WTC11 (cell line): Measurements from ENCODE around the gene SNX22. TPM values are rescaled to one million over a fixed set of nuclear protein-coding genes. Genes with fewer than 3 reads are reported as not detected.
"Not testable (repeated sequence)": the region's sequence is repeated elsewhere in the genome, so short reads cannot be mapped to it uniquely, and the experiment has no call there.

Source experiments
- ATAC-seq: fragments of 200-7000 bp; cut with Tn5 transposase; 2 replicates; pipeline ENCODE4 v1.10.0; 2021; ENCODE audit warnings: mild to moderate bottlenecking, moderate library complexity
- CTCF ChIA-PET: fragments of 300-600 bp; sonication (Branson Sonifier 250); formaldehyde crosslinking; loops from one replicate; lab custom pipeline; 2021; ENCODE audit warnings: antibody characterized with exemption; lab: Charles Lee
- POLR2A ChIA-PET: fragments of 350-600 bp; sonication (Branson Sonifier 250); formaldehyde crosslinking; loops from one replicate; lab custom pipeline; 2021; ENCODE audit warnings: antibody characterized with exemption; lab: Charles Lee
- DNase-seq: peaks from one replicate; pipeline ENCODE4 v3.0.0; 2021; ENCODE audit warnings: low spot score
- H3K27ac Mint-ChIP-seq: 2 replicates; pipeline ENCODE4 v1.8.0; 2021; ENCODE audit warnings: mixed read lengths
- H3K27me3 Mint-ChIP-seq: 2 replicates; pipeline ENCODE4 v1.8.0; 2021; ENCODE audit warnings: low read depth, mild to moderate bottlenecking, moderate library complexity, mixed read lengths
- H3K36me3 Mint-ChIP-seq: 2 replicates; pipeline ENCODE4 v1.8.0; 2021; ENCODE audit warnings: mixed read lengths
- H3K4me1 Mint-ChIP-seq: 2 replicates; pipeline ENCODE4 v1.8.0; 2022; ENCODE audit warnings: mixed read lengths
- H3K4me3 Mint-ChIP-seq: 2 replicates; pipeline ENCODE4 v1.8.0; 2021; ENCODE audit warnings: mild to moderate bottlenecking, moderate library complexity, mixed read lengths
- H3K9me3 Mint-ChIP-seq: 2 replicates; pipeline ENCODE4 v1.8.0; 2021; ENCODE audit warnings: mixed read lengths
- ESRRA ChIP-seq: sonication (generic); formaldehyde crosslinking; IDR thresholded peaks from 2 replicates; pipeline ENCODE4 v1.8.1; 2022; ENCODE audit warnings: mild to moderate bottlenecking, missing genetic modification reagents, borderline replicate concordance
- GRHL2 ChIP-seq: fragments of 250-450 bp; sonication (Bioruptor Pico); IDR thresholded peaks from 2 replicates; pipeline ENCODE4 v1.8.0; 2022; ENCODE audit warnings: mild to moderate bottlenecking, moderate library complexity; ENCODE audit not compliant: insufficient replicate concordance, severe bottlenecking
- JAZF1 ChIP-seq: fragments of 250-450 bp; sonication (Bioruptor Pico); IDR thresholded peaks from 2 replicates; pipeline ENCODE4 v1.9.0; 2021; ENCODE audit warnings: moderate library complexity, mild to moderate bottlenecking, inconsistent platforms
- NR2C2 ChIP-seq: sonication (generic); formaldehyde crosslinking; IDR thresholded peaks from 2 replicates; pipeline ENCODE4 v1.8.0; 2022; ENCODE audit warnings: mild to moderate bottlenecking, missing genetic modification reagents
- SOX15 ChIP-seq: fragments of 250-450 bp; sonication (Bioruptor Pico); IDR thresholded peaks from 2 replicates; pipeline ENCODE4 v1.9.0; 2021; ENCODE audit warnings: mild to moderate bottlenecking
- TCF7 ChIP-seq: sonication (generic); formaldehyde crosslinking; IDR thresholded peaks from 2 replicates; pipeline ENCODE4 v1.8.0; 2022; ENCODE audit warnings: mild to moderate bottlenecking, low read depth, missing genetic modification reagents, moderate library complexity
- total RNA-seq: library from RNA; stranded (reverse); gene quantifications from 3 replicates; pipeline ENCODE4 v1.2.3, GENCODE V29; 2021
- TF ChIP-seq, protein P1 (sequence below): fragments of 250-450 bp; sonication (Bioruptor Pico); IDR thresholded peaks from 2 replicates; pipeline ENCODE4 v1.9.0; 2021; ENCODE audit warnings: mild to moderate bottlenecking
- TF ChIP-seq, protein P2 (sequence below): sonication (generic); formaldehyde crosslinking; IDR thresholded peaks from 2 replicates; pipeline ENCODE4 v1.8.1; 2023; ENCODE audit warnings: mild to moderate bottlenecking, missing genetic modification reagents, moderate library complexity
- TF ChIP-seq, protein P3 (sequence below): sonication (generic); formaldehyde crosslinking; IDR thresholded peaks from 2 replicates; pipeline ENCODE4 v1.8.1; 2023; ENCODE audit warnings: mild to moderate bottlenecking, missing genetic modification reagents, moderate library complexity
- TF ChIP-seq, protein P4 (sequence below): sonication (generic); formaldehyde crosslinking; IDR thresholded peaks from 2 replicates; pipeline ENCODE4 v1.8.1; 2022; ENCODE audit warnings: missing genetic modification reagents, borderline replicate concordance
- TF ChIP-seq, protein P5 (sequence below): sonication (generic); formaldehyde crosslinking; IDR thresholded peaks from 2 replicates; pipeline ENCODE4 v1.8.0; 2023; ENCODE audit warnings: missing genetic modification reagents

SNX22 gene
- total RNA-seq, 1 experiment from 2014 or later, result 5.9 TPM

DNA sequence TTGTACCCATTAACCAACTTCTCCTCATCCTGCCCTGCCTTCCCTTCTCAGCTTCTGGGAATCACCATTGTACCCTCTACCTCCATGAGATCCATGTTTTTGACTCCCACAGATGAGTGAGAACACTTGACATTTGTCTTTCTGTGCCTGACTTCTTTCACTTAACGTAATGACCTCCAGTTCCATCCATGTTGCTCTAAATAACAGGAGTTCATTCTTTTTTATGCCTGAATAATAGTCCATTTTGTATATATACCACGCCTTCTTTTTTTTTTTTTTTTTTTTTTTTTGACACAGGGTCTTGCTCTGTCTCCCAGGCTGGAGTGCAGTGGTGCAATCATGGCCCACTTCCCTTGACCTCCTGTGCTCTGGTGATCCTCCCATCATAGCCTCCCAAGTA, 49.0 kb upstream of the SNX22 start (continued):
- TF ChIP-seq, protein P1, sequence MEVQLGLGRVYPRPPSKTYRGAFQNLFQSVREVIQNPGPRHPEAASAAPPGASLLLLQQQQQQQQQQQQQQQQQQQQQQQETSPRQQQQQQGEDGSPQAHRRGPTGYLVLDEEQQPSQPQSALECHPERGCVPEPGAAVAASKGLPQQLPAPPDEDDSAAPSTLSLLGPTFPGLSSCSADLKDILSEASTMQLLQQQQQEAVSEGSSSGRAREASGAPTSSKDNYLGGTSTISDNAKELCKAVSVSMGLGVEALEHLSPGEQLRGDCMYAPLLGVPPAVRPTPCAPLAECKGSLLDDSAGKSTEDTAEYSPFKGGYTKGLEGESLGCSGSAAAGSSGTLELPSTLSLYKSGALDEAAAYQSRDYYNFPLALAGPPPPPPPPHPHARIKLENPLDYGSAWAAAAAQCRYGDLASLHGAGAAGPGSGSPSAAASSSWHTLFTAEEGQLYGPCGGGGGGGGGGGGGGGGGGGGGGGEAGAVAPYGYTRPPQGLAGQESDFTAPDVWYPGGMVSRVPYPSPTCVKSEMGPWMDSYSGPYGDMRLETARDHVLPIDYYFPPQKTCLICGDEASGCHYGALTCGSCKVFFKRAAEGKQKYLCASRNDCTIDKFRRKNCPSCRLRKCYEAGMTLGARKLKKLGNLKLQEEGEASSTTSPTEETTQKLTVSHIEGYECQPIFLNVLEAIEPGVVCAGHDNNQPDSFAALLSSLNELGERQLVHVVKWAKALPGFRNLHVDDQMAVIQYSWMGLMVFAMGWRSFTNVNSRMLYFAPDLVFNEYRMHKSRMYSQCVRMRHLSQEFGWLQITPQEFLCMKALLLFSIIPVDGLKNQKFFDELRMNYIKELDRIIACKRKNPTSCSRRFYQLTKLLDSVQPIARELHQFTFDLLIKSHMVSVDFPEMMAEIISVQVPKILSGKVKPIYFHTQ, result no peak
- TF ChIP-seq ESRRA (CRISPR knock-in tag) (no peak), NR2C2 (CRISPR knock-in tag) (no peak), JAZF1 (CRISPR knock-in tag) (no peak), TCF7 (no peak)
- TF ChIP-seq, protein P2, sequence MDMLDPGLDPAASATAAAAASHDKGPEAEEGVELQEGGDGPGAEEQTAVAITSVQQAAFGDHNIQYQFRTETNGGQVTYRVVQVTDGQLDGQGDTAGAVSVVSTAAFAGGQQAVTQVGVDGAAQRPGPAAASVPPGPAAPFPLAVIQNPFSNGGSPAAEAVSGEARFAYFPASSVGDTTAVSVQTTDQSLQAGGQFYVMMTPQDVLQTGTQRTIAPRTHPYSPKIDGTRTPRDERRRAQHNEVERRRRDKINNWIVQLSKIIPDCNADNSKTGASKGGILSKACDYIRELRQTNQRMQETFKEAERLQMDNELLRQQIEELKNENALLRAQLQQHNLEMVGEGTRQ (CRISPR knock-in tag), result no peak
- TF ChIP-seq, protein P3, sequence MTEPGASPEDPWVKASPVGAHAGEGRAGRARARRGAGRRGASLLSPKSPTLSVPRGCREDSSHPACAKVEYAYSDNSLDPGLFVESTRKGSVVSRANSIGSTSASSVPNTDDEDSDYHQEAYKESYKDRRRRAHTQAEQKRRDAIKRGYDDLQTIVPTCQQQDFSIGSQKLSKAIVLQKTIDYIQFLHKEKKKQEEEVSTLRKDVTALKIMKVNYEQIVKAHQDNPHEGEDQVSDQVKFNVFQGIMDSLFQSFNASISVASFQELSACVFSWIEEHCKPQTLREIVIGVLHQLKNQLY, result no peak

DNA sequence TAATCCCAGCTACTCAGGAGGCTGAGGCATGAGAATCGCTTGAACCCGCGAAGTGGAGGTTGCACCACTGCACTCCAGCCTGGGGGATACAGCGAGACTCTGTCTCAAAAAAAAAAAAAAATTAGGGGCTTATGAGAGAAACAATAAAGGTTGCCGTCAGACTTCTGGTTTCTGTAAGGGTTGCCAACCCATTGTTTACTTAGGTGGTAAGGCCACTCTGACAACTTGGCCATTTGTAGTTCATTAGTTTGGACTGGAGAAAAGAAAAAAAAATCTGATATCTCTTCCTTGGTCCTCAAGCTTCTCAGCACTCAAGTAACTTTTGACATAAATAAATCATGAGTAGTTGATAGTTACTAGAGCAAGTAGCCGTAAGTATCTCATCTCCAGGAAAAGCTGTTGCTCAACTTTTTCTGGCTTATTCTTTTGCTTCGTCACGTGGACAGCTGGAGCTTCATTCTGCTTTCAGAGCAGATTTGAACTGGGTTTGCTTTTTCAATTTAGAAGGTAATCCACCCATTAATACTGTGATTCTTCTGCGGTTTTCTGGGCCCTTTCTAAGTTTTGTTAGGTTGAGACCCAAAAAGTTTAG, 46.3 kb upstream of the SNX22 start:
- no peaks in the 10 kb centered on the region for H3K4me1 Mint-ChIP-seq
- H3K9me3 Mint-ChIP-seq, result peaks cover 3% of the 10 kb centered on the region; the same call in 1 of the 2 replicates
- H3K27me3 Mint-ChIP-seq, result no peaks in the 10 kb centered on the region
- no peak overlapping the region for H3K4me3 Mint-ChIP-seq
- CTCF ChIA-PET, result no interaction called here
- H3K36me3 Mint-ChIP-seq, result peaks cover 2% of the 10 kb centered on the region; the same call in 1 of the 2 replicates
- DNase-seq (no peak), ATAC-seq (no peak)
- TF ChIP-seq SOX15 (CRISPR knock-in tag), result no peak
- TF ChIP-seq NR2C2 (CRISPR knock-in tag), result no peak
- POLR2A ChIA-PET, result interaction anchor here (0.7 kb wide), 1 partner anchor 467 kb away, joined by 5 read pairs; no protein-coding TSS in a partner anchor
- no peak overlapping the region for H3K27ac Mint-ChIP-seq

DNA sequence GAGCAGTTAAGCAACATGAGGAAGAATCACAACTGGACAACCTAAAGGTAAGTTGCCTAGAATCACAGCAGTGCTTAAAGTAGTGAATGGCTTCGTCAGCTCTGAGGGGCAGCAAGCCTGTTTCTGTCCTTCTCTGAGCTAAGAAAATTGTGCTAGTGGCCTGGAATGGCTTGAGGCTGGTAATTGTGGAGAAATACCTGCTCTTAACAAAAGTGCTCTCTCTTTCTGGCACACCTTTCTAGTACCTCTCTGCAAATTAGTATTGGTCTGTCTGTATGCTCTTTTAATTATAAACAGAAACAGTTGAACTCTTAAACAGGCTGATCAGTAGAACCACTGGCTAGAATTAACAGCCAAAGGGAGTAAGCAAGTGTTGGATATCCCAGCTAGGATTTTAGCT, 44.2 kb upstream of the SNX22 start:
- Mint-ChIP-seq H3K36me3 (peaks cover 2% of the 10 kb centered on the region; the same call in 1 of the 2 replicates), H3K27me3 (no peaks in the 10 kb centered on the region), H3K27ac (no peak overlapping the region), H3K9me3 (peaks cover 2% of the 10 kb centered on the region; the same call in 1 of the 2 replicates), H3K4me1 (peaks cover 8% of the 10 kb centered on the region), H3K4me3 (no peak overlapping the region)
- TF ChIP-seq, protein P4, sequence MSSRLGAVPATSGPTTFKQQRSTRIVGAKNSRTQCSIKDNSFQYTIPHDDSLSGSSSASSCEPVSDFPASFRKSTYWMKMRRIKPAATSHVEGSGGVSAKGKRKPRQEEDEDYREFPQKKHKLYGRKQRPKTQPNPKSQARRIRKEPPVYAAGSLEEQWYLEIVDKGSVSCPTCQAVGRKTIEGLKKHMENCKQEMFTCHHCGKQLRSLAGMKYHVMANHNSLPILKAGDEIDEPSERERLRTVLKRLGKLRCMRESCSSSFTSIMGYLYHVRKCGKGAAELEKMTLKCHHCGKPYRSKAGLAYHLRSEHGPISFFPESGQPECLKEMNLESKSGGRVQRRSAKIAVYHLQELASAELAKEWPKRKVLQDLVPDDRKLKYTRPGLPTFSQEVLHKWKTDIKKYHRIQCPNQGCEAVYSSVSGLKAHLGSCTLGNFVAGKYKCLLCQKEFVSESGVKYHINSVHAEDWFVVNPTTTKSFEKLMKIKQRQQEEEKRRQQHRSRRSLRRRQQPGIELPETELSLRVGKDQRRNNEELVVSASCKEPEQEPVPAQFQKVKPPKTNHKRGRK (CRISPR knock-in tag), result no peak
- no peak for TF ChIP-seq GRHL2 (CRISPR knock-in tag)
- TF ChIP-seq, protein P5, sequence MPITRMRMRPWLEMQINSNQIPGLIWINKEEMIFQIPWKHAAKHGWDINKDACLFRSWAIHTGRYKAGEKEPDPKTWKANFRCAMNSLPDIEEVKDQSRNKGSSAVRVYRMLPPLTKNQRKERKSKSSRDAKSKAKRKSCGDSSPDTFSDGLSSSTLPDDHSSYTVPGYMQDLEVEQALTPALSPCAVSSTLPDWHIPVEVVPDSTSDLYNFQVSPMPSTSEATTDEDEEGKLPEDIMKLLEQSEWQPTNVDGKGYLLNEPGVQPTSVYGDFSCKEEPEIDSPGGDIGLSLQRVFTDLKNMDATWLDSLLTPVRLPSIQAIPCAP (CRISPR knock-in tag), result no peak
- DNase-seq, result no peak
- CTCF ChIA-PET, result interaction anchor here (0.6 kb wide), 1 partner anchor 400 kb away, joined by 6 read pairs; no protein-coding TSS in a partner anchor
- POLR2A ChIA-PET, result no interaction called here
- no peak for ATAC-seq

DNA sequence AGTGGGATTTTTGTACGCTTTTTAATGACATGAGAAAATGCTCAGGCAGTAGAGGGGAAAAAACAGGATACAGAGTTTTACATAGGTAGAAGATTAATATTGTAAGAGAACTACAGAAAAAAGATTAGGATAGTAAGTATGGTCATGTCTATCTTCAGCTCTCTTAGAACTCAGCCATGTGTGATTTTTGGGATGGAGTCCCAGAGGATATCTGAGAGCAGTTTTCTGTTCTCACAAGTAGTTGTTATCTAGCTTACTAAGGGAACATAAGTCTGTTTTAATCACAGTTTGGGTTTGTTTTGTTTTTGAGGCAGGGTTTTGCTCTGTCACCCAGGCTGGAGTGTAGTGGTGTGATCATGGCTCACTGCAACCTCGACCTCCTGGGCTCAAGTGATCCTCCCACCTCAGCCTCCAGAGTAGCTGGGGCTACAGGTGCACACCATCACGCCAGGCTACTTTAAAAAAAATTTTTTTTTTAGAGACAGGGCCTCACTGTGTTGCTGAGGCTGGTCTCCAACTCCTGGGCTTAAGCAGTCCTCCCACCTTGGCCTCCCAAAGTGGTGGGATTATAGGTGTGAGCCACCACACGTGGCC, 41.3 kb upstream of the SNX22 start:
- H3K9me3 Mint-ChIP-seq, H3K4me1 Mint-ChIP-seq, H3K4me3 Mint-ChIP-seq, POLR2A ChIA-PET, H3K27me3 Mint-ChIP-seq, DNase-seq, H3K27ac Mint-ChIP-seq, ATAC-seq: not testable (repeated sequence)
- H3K36me3 Mint-ChIP-seq, result peaks cover 13% of the 10 kb centered on the region
- CTCF ChIA-PET, result interaction anchor here (2.3 kb wide), 1 partner anchor 43 kb away, joined by 14 read pairs; no protein-coding TSS in a partner anchor
